ENCODE measurements around the gene PRSS33. TPM values are rescaled to one million over a fixed set of nuclear protein-coding genes. Genes with fewer than 3 reads are reported as not detected.

Gene PRSS33
- total and polyA plus RNA-seq, 2 of the 8 experiments (the other 6 are each of a cell fraction or from before 2014, with no cell fraction given) = 0.09 TPM; not detected in 1

- TF ChIP-seq CHD7 (IDR thresholded peaks at IDR 0.05; ENCODE audit: insufficient replicate concordance, low read length) (no peak), ZNF274 (IDR thresholded peaks at IDR 0.05; ENCODE audit: borderline replicate concordance, extremely low read depth, low read length) (no peak), CHD1 (IDR thresholded peaks at IDR 0.05; ENCODE audit: low read depth, low read length) (no peak), YY1 (IDR thresholded peaks at IDR 0.05; ENCODE audit: low read depth, low read length) (peak; percentile 98), SUZ12 (IDR thresholded peaks at IDR 0.05; ENCODE audit: low read length) (no peak), KDM1A (IDR thresholded peaks at IDR 0.05; ENCODE audit: borderline replicate concordance, low read length) (no peak)
- TF ChIP-seq, protein P1, sequence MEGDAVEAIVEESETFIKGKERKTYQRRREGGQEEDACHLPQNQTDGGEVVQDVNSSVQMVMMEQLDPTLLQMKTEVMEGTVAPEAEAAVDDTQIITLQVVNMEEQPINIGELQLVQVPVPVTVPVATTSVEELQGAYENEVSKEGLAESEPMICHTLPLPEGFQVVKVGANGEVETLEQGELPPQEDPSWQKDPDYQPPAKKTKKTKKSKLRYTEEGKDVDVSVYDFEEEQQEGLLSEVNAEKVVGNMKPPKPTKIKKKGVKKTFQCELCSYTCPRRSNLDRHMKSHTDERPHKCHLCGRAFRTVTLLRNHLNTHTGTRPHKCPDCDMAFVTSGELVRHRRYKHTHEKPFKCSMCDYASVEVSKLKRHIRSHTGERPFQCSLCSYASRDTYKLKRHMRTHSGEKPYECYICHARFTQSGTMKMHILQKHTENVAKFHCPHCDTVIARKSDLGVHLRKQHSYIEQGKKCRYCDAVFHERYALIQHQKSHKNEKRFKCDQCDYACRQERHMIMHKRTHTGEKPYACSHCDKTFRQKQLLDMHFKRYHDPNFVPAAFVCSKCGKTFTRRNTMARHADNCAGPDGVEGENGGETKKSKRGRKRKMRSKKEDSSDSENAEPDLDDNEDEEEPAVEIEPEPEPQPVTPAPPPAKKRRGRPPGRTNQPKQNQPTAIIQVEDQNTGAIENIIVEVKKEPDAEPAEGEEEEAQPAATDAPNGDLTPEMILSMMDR (IDR thresholded peaks at IDR 0.05; ENCODE audit: control extremely low read depth in 1 of 3, insufficient read depth in 1 of 3, low read depth in 1 of 3, low read length in 3 of 3) = no peak
These were observed 35.1 kb downstream of the PRSS33 start, which contains the start of gene SRRM2 (continued) for GRCh38 chr16:2752035-2752849.
